Transverse colon (tissue), 4 donors: ENCODE measurements around the gene MEGF9. TPM values are rescaled to one million over a fixed set of nuclear protein-coding genes. Genes with fewer than 3 reads are reported as not detected.

ENCODE experiments used
- DNase-seq: peaks from one replicate; pipeline ENCODE4 v3.0.0-alpha.2; 2019
- H3K27ac ChIP-seq, 4 donors: fragments of 200-600 bp; sonication (generic); 2 replicates each; pipeline ENCODE4 v1.5.1; 2016 to 2018; ENCODE audit warnings: inconsistent platforms in 4 of 4
- H3K27me3 ChIP-seq: fragments of 200-600 bp; sonication (generic); 2 replicates; pipeline ENCODE4 v1.5.1; 2017; ENCODE audit warnings: inconsistent platforms
- H3K36me3 ChIP-seq, 4 donors: fragments of 200-600 bp; sonication (generic); 2 replicates each; pipeline ENCODE4 v1.5.1; 2017 to 2019; ENCODE audit warnings: inconsistent platforms in 4 of 4
- H3K4me1 ChIP-seq, 4 donors: fragments of 200-600 bp; sonication (generic); 2 replicates each; pipeline ENCODE4 v1.5.1; 2017 to 2020; ENCODE audit warnings: inconsistent platforms in 4 of 4
- H3K4me3 ChIP-seq, 4 donors: fragments of 200-600 bp; sonication (generic); 1 replicate in 1 of 4; 2 replicates in 3 of 4; pipeline versions ENCODE4 v1.5.1 to v1.6.1; 2017 to 2019; ENCODE audit warnings: inconsistent platforms in 4 of 4
- H3K9me3 ChIP-seq, 2 donors: fragments of 200-600 bp; sonication (generic); 2 replicates each; pipeline ENCODE4 v1.5.1; 2017 to 2019; ENCODE audit warnings: inconsistent platforms in 2 of 2
- EP300 ChIP-seq: sonication (generic); formaldehyde crosslinking; IDR thresholded peaks from one replicate; pipeline ENCODE4 v1.6.1; 2017; ENCODE audit warnings: antibody characterized with exemption, low read depth
- POLR2A ChIP-seq: fragments of 450-650 bp; IDR thresholded peaks from one replicate; pipeline ENCODE4 v1.6.1; 2016; ENCODE audit warnings: antibody characterized with exemption, mild to moderate bottlenecking, moderate library complexity
- POLR2AphosphoS5 ChIP-seq, 3 donors: sonication (generic); formaldehyde crosslinking; IDR thresholded peaks; one replicate each; pipeline ENCODE4 v1.6.1; 2016; ENCODE audit warnings: antibody characterized with exemption in 3 of 3
- WGBS, 2 donors: methylation state at CpG; one replicate each; pipeline ENCODE4 v1.1.5; 2018; ENCODE audit warnings: low coverage in 1 of 2; 5-methylcytosine and 5-hydroxymethylcytosine counted together
- in situ Hi-C, 4 donors: fragments of 200-750 bp; cut with MboI; loops; one replicate each; pipeline versions ENCODE4 v1.15.0 to v1.15.1; 2017; ENCODE audit warnings: low sequenced_read_pairs in 3 of 4, low pct_ligation_motif_present in 1 of 4, low pct_unique_long_range_greater_than_20kb in 1 of 4
- intact Hi-C: fragments of 100-400 bp; cut with DNase I; formaldehyde crosslinking; loops from one replicate; pipeline ENCODE4 v1.15.1; 2023; ENCODE audit warnings: low total_unique reads
- total RNA-seq, 4 donors: library from RNA; depleted of rRNA; stranded (reverse); fragments of >200 nt; gene quantifications; one replicate each; pipeline ENCODE4 v1.1.0, GENCODE V29; 2016
- TF ChIP-seq, protein P1 (sequence below), 5 experiments: fragments of 200-600 bp in 3 of 5; fragments of 450-650 bp in 2 of 5; sonication (generic) in 3 of 5; IDR thresholded peaks; 1 replicate in 2 of 5; 2 replicates in 3 of 5; pipeline ENCODE4 v1.5.1; 2016 to 2017; ENCODE audit warnings: antibody characterized with exemption in 5 of 5, inconsistent platforms in 3 of 5, mild to moderate bottlenecking in 2 of 5, moderate library complexity in 1 of 5

MEGF9 gene
- total RNA-seq, 4 donors from 2014 or later, result 6.7 to 17.9 (median 12.7) TPM

DNA sequence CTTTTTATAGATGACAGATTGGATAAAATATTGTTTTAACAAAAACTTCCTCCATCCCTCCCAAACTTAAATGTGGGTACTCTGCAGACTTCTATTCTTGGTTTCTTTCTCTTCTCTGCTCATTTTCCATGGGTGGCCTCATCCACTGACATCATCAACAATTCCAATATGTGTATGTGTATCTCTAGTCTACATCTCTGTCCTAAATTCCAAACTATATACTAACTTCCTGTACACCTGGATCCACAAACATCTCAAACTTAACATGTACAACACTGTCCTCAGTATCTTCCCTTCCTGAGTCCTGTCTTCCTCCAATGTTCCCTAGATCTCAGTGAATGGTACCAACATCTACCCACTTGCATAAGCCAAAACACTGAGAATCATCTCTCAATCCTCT lies 105.8 kb downstream of the MEGF9 start:
- peaks cover 0 to 18% (median 0%) of the 10 kb centered on the region in 4 donors for H3K36me3 ChIP-seq
- TF ChIP-seq POLR2A (no peak), EP300 (no peak), POLR2AphosphoS5 (IDR thresholded peaks at IDR 0.05) (no peak)
- TF ChIP-seq, protein P1, sequence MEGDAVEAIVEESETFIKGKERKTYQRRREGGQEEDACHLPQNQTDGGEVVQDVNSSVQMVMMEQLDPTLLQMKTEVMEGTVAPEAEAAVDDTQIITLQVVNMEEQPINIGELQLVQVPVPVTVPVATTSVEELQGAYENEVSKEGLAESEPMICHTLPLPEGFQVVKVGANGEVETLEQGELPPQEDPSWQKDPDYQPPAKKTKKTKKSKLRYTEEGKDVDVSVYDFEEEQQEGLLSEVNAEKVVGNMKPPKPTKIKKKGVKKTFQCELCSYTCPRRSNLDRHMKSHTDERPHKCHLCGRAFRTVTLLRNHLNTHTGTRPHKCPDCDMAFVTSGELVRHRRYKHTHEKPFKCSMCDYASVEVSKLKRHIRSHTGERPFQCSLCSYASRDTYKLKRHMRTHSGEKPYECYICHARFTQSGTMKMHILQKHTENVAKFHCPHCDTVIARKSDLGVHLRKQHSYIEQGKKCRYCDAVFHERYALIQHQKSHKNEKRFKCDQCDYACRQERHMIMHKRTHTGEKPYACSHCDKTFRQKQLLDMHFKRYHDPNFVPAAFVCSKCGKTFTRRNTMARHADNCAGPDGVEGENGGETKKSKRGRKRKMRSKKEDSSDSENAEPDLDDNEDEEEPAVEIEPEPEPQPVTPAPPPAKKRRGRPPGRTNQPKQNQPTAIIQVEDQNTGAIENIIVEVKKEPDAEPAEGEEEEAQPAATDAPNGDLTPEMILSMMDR (IDR thresholded peaks at IDR 0.05), result no peak
- in situ Hi-C loops (no loop called here), intact Hi-C loops (no loop called here)
- H3K4me1 ChIP-seq, result peaks cover 0 to 2% (median 0%) of the 10 kb centered on the region in 4 donors
- H3K4me3 ChIP-seq, result no peak overlapping the region
- H3K27ac ChIP-seq, result no peak overlapping the region
- DNase-seq, result no peak
- H3K27me3 ChIP-seq, result no peaks in the 10 kb centered on the region
- no peaks in the 10 kb centered on the region for H3K9me3 ChIP-seq

DNA sequence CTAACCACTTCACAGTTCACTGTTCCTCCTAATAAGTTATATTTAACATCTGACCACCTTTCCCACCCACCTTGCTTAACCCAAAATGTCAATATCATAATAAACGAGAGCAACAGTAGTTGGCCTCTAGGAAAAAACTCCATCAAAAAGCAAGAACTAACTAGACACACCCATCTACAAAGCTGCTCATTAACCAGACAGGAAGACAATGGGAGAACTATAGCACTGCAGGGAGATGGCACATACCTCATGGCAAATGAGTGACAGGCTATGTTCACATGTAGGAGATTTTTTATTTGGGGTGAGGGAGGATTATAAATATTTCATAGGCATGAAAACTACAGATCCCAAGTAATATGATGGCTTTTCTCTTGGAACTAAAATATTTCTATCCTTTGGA lies 110.7 kb downstream of the MEGF9 start:
- in situ Hi-C loops, result no loop called here
- intact Hi-C loops, result no loop called here
- Histone ChIP-seq H3K36me3 (peaks cover 0 to 18% (median 0%) of the 10 kb centered on the region in 4 donors), H3K4me3 (no peak overlapping the region), H3K9me3 (no peaks in the 10 kb centered on the region), H3K27me3 (no peaks in the 10 kb centered on the region), H3K4me1 (peaks cover 0 to 4% (median 0%) of the 10 kb centered on the region in 4 donors), H3K27ac (no peak overlapping the region)
- TF ChIP-seq, protein P1 (IDR thresholded peaks at IDR 0.05), result no peak
- TF ChIP-seq POLR2AphosphoS5 (IDR thresholded peaks at IDR 0.05) (no peak), POLR2A (no peak), EP300 (no peak)
- no peak for DNase-seq
- WGBS, 2 donors, result 50% methylated on average over 1 of the region's 1 CpG

DNA sequence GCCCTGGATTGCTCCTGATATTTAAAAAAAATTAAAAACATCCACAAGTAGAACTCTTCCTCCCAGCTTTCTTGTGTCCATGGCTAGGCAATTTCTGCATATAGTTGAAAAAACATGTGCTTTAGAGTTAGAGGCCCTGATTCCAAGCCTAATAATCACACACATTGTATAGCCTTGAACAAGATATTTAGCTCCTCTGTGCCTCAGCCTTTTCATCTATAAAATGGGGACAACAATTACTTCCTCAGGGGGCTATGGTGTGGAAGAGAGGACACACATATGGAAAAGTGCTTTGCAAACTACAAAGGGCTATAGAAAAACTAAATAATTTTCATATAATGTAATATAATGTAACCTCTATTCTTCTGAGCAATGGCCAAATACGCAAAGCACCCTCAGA lies 111.3 kb downstream of the MEGF9 start:
- WGBS, 2 donors, result 95 to 100% methylated on average over 1 of the region's 1 CpG

DNA sequence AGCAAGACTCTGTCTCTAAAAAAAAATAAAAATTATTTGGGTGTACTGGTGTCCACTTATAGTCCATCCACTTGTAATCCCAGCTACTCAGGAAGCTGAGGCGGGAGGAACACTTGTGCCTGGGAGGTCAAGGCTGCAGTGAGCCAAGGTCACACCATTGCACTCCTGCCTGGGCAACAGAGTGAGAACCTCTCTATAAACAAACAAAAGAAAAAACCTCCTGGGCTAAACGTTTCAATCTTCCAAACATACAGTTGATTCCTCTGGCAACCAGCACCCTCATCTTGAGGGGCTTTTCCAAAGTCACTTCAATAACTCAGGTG lies 120.4 kb downstream of the MEGF9 start:
- no peak for DNase-seq
- no peaks in the 10 kb centered on the region for H3K27me3 ChIP-seq
- H3K9me3 ChIP-seq, result no peaks in the 10 kb centered on the region
- TF ChIP-seq EP300 (no peak), POLR2A (no peak), POLR2AphosphoS5 (IDR thresholded peaks at IDR 0.05) (no peak)
- TF ChIP-seq, protein P1 (IDR thresholded peaks at IDR 0.05), result no peak
- H3K36me3 ChIP-seq, result no peaks in the 10 kb centered on the region
- no peaks in the 10 kb centered on the region for H3K4me1 ChIP-seq
- H3K4me3 ChIP-seq, result no peak overlapping the region
- in situ Hi-C loops, result no loop called here
- intact Hi-C loops, result no loop called here
- 43 to 73% methylated on average over 2 of the region's 2 CpGs for WGBS, 2 donors
- no peak overlapping the region for H3K27ac ChIP-seq

More for the DNA sequence above, 111.3 kb downstream of the MEGF9 start:
- H3K4me3 ChIP-seq, result no peak overlapping the region
- H3K27ac ChIP-seq, result no peak overlapping the region
- intact Hi-C loops (no loop called here), in situ Hi-C loops (no loop called here)
- no peaks in the 10 kb centered on the region for H3K27me3 ChIP-seq
- H3K36me3 ChIP-seq, result peaks cover 0 to 18% (median 0%) of the 10 kb centered on the region in 4 donors
- DNase-seq, result no peak
- TF ChIP-seq POLR2A (no peak), POLR2AphosphoS5 (IDR thresholded peaks at IDR 0.05) (no peak), EP300 (no peak)
- TF ChIP-seq, protein P1 (IDR thresholded peaks at IDR 0.05), result no peak
- peaks cover 0 to 4% (median 0%) of the 10 kb centered on the region in 4 donors for H3K4me1 ChIP-seq
- no peaks in the 10 kb centered on the region for H3K9me3 ChIP-seq
